Natural killer cell (primary cell): ENCODE results near the gene BTBD9. TPM values are rescaled to one million over a fixed set of nuclear protein-coding genes. Genes with fewer than 3 reads are reported as not detected.
A peak's percentile ranks its signal among the peaks of the same experiment; 100 is the strongest.

ENCODE experiments used
- ATAC-seq, 3 donors: fragments of 150-1000 bp in 2 of 3; fragments of 200-7000 bp in 1 of 3; cut with Tn5 transposase; 1 replicate in 1 of 3; 2 replicates in 2 of 3; pipeline ENCODE4 v1.10.0; 2021; ENCODE audit warnings: mild to moderate bottlenecking in 2 of 3, moderate library complexity in 2 of 3
- DNase-seq, 2 donors: peaks; one replicate each; pipeline versions ENCODE4 v3.0.0 to v3.0.0-alpha.2; 2013 to 2021; ENCODE audit warnings: mixed read lengths in 1 of 2
- H3K27ac ChIP-seq: one replicate; pipeline ENCODE4 v1.5.1; 2013; ENCODE audit warnings: mild to moderate bottlenecking, low read length
- H3K27me3 ChIP-seq: one replicate; pipeline ENCODE4 v1.6.1; 2013; ENCODE audit warnings: low read length; ENCODE audit not compliant: control insufficient read depth, insufficient read depth
- H3K36me3 ChIP-seq: one replicate; pipeline ENCODE4 v1.6.1; 2013; ENCODE audit warnings: low read length; ENCODE audit not compliant: control insufficient read depth, insufficient read depth
- H3K4me1 ChIP-seq: one replicate; pipeline ENCODE4 v1.6.1; 2013; ENCODE audit warnings: low read length; ENCODE audit not compliant: control insufficient read depth, insufficient read depth
- H3K4me3 ChIP-seq: one replicate; pipeline ENCODE4 v1.5.1; 2013; ENCODE audit warnings: low read length
- H3K9me3 ChIP-seq: one replicate; pipeline ENCODE4 v1.6.1; 2013; ENCODE audit warnings: low read length; ENCODE audit not compliant: control insufficient read depth, insufficient read depth
- H3K27ac Mint-ChIP-seq, 2 donors: one replicate each; pipeline ENCODE4 v1.8.0; 2022; ENCODE audit warnings: mild to moderate bottlenecking in 2 of 2, mixed read lengths in 2 of 2, moderate library complexity in 1 of 2
- H3K27me3 Mint-ChIP-seq, 2 donors: one replicate each; pipeline ENCODE4 v1.8.0; 2022; ENCODE audit warnings: low read depth in 2 of 2, mixed read lengths in 2 of 2
- H3K36me3 Mint-ChIP-seq: one replicate; pipeline ENCODE4 v1.8.0; 2022; ENCODE audit warnings: mixed read lengths
- H3K4me1 Mint-ChIP-seq, 2 donors: one replicate each; pipeline ENCODE4 v1.8.0; 2022; ENCODE audit warnings: mixed read lengths in 2 of 2
- H3K4me3 Mint-ChIP-seq: one replicate; pipeline ENCODE4 v1.8.0; 2022; ENCODE audit warnings: mild to moderate bottlenecking, moderate library complexity, mixed read lengths
- H3K9me3 Mint-ChIP-seq, 2 donors: one replicate each; pipeline ENCODE4 v1.8.0; 2022; ENCODE audit warnings: mixed read lengths in 2 of 2
- CTCF ChIP-seq: fragments of 200-600 bp; IDR thresholded peaks from one replicate; pipeline ENCODE4 v1.8.0; 2022; ENCODE audit warnings: antibody characterized with exemption
- WGBS: methylation state at CpG from one replicate; pipeline ENCODE4 v1.1.7; 2013; ENCODE audit warnings: missing lambda C conversion rate; ENCODE audit not compliant: insufficient coverage; 5-methylcytosine and 5-hydroxymethylcytosine counted together
- intact Hi-C: fragments of 100-400 bp; cut with micrococcal nuclease; formaldehyde crosslinking; loops from one replicate; pipeline ENCODE4 v1.14.2; 2022
- total RNA-seq, 4 donors: library from RNA; stranded (reverse); fragments of 120-200 nt in 1 of 4; gene quantifications; one replicate each; pipeline versions ENCODE4 v1.2.3 to v1.2.4, GENCODE V29; 2013 to 2022

The BTBD9 gene
- total RNA-seq, 3 donors from 2014 or later (not counting 1 experiment from before 2014, with no cell fraction given) = 51.6 to 70.3 (median 54.3) TPM

GRCh38 chr6:38141085-38141484 lies 498.6 kb downstream of the BTBD9 start:
- no peaks in the 10 kb centered on the region for H3K27me3 Mint-ChIP-seq
- H3K4me3 ChIP-seq = no peak overlapping the region
- no peaks in the 10 kb centered on the region for H3K9me3 Mint-ChIP-seq
- 99% methylated on average over 4 of the region's 4 CpGs for WGBS
- H3K4me1 ChIP-seq = no peaks in the 10 kb centered on the region
- no peaks in the 10 kb centered on the region for H3K27me3 ChIP-seq
- intact Hi-C loops = no loop called here
- no peak overlapping the region for H3K27ac ChIP-seq
- no peak for TF ChIP-seq CTCF
- no peaks in the 10 kb centered on the region for H3K9me3 ChIP-seq
- no peak overlapping the region for H3K27ac Mint-ChIP-seq
- no peak for ATAC-seq
- H3K4me1 Mint-ChIP-seq = peaks cover 54 to 72% of the 10 kb centered on the region in 2 donors
- H3K4me3 Mint-ChIP-seq = no peak overlapping the region
- no peaks in the 10 kb centered on the region for H3K36me3 ChIP-seq
- no peak for DNase-seq
- no peaks in the 10 kb centered on the region for H3K36me3 Mint-ChIP-seq

GRCh38 chr6:38138374-38138773 lies 501.4 kb downstream of the BTBD9 start:
- no peaks in the 10 kb centered on the region for H3K4me1 ChIP-seq
- Mint-ChIP-seq H3K27ac (no peak overlapping the region), H3K27me3 (no peaks in the 10 kb centered on the region), H3K4me1 (peaks cover 47 to 66% of the 10 kb centered on the region in 2 donors), H3K9me3 (no peaks in the 10 kb centered on the region), H3K4me3 (no peak overlapping the region), H3K36me3 (no peaks in the 10 kb centered on the region)
- no peak overlapping the region for H3K4me3 ChIP-seq
- WGBS = 92% methylated on average over 5 of the region's 5 CpGs
- H3K27me3 ChIP-seq = no peaks in the 10 kb centered on the region
- no peak overlapping the region for H3K27ac ChIP-seq
- no peaks in the 10 kb centered on the region for H3K36me3 ChIP-seq
- no peaks in the 10 kb centered on the region for H3K9me3 ChIP-seq
- DNase-seq (no peak), ATAC-seq (no peak)
- TF ChIP-seq CTCF = no peak
- intact Hi-C loops = no loop called here

- no peak overlapping the region for H3K4me3 Mint-ChIP-seq
- no peak for DNase-seq
- Histone ChIP-seq H3K36me3 (no peaks in the 10 kb centered on the region), H3K27me3 (no peaks in the 10 kb centered on the region), H3K4me3 (no peak overlapping the region), H3K9me3 (no peaks in the 10 kb centered on the region), H3K4me1 (no peaks in the 10 kb centered on the region), H3K27ac (no peak overlapping the region)
- peak overlapping the region in 1 of 2 donors; percentile 2 for H3K27ac Mint-ChIP-seq
- no peaks in the 10 kb centered on the region for H3K36me3 Mint-ChIP-seq
- ATAC-seq = no peak
- no peaks in the 10 kb centered on the region for H3K27me3 Mint-ChIP-seq
- 98% methylated on average over 8 of the region's 8 CpGs for WGBS
- peaks cover 52 to 65% of the 10 kb centered on the region in 2 donors for H3K4me1 Mint-ChIP-seq
- intact Hi-C loops = no loop called here
- no peaks in the 10 kb centered on the region for H3K9me3 Mint-ChIP-seq
- TF ChIP-seq CTCF = no peak
Measured at GRCh38 chr6:38137608-38138265, 502.0 kb downstream of the BTBD9 start.

GRCh38 chr6:38136547-38136946 lies 503.2 kb downstream of the BTBD9 start:
- H3K36me3 ChIP-seq = no peaks in the 10 kb centered on the region
- Mint-ChIP-seq H3K4me3 (no peak overlapping the region), H3K27me3 (no peaks in the 10 kb centered on the region), H3K36me3 (no peaks in the 10 kb centered on the region), H3K27ac (no peak overlapping the region), H3K9me3 (no peaks in the 10 kb centered on the region), H3K4me1 (peaks cover 58 to 68% of the 10 kb centered on the region in 2 donors)
- H3K9me3 ChIP-seq = no peaks in the 10 kb centered on the region
- DNase-seq = no peak
- H3K4me1 ChIP-seq = no peaks in the 10 kb centered on the region
- 95% methylated on average over 4 of the region's 4 CpGs for WGBS
- H3K4me3 ChIP-seq = no peak overlapping the region
- ATAC-seq = no peak
- H3K27ac ChIP-seq = no peak overlapping the region
- TF ChIP-seq CTCF = no peak
- intact Hi-C loops = no loop called here
- H3K27me3 ChIP-seq = no peaks in the 10 kb centered on the region
